SK-N-SH (cell line): ENCODE data around the gene NACC1. TPM values are rescaled to one million over a fixed set of nuclear protein-coding genes. Genes with fewer than 3 reads are reported as not detected.
A peak's percentile ranks its signal among the peaks of the same experiment; 100 is the strongest.

Experiments
- CTCF ChIA-PET: fragments of 300-600, 350-600 bp; formaldehyde crosslinking; extraction: SDS; loops from one replicate; lab custom pipeline; 2021; lab: Yijun Ruan, JAX
- POLR2A ChIA-PET: fragments of 350-600 bp; sonication (Branson Sonifier 250); formaldehyde crosslinking; extraction: SDS; loops from one replicate; lab custom pipeline; 2020; ENCODE audit warnings: antibody characterized with exemption, inconsistent platforms; lab: Yijun Ruan, JAX
- DNase-seq: peaks from one replicate; pipeline ENCODE4 v3.0.0; 2012
- H2AFZ ChIP-seq: fragments of 200-600 bp; sonication (generic); 2 replicates; pipeline ENCODE4 v1.8.1; 2016; ENCODE audit warnings: antibody characterized with exemption, mild to moderate bottlenecking, low read depth
- H3F3A ChIP-seq: fragments of 200-600 bp; sonication (generic); replicated peaks from 2 replicates; pipeline ENCODE3; 2016; ENCODE audit warnings: antibody characterized with exemption, mild to moderate bottlenecking; ENCODE audit not compliant: insufficient read depth
- H3K27ac ChIP-seq, 2 experiments: fragments of 200-500 bp in 1 of 2; fragments of 200-600 bp in 1 of 2; sonication (Bioruptor generic) in 1 of 2; sonication (generic), shearing (Covaris generic) in 1 of 2; 2 replicates each; pipeline versions ENCODE4 v1.5.1 to v1.6.1; 2014 to 2016; ENCODE audit warnings: low read depth in 2 of 2, inconsistent platforms in 1 of 2, low read length in 1 of 2, mild to moderate bottlenecking in 1 of 2, mixed read lengths in 1 of 2
- H3K27me3 ChIP-seq: fragments of 200-600 bp; sonication (generic), shearing (Covaris generic); 2 replicates; pipeline ENCODE4 v1.6.1; 2016; ENCODE audit warnings: mixed run types; ENCODE audit not compliant: insufficient read depth
- H3K36me3 ChIP-seq, 2 experiments: fragments of 200-500 bp in 1 of 2; fragments of 200-600 bp in 1 of 2; sonication (Bioruptor generic) in 1 of 2; sonication (generic) in 1 of 2; replicated peaks in 1 of 2; 2 replicates each; pipeline versions ENCODE3 to v1.5.1; 2014 to 2016; ENCODE audit warnings: low read length in 1 of 2, mild to moderate bottlenecking in 1 of 2; ENCODE audit not compliant: insufficient read depth in 2 of 2, control insufficient read depth in 1 of 2
- H3K4me1 ChIP-seq, 2 experiments: fragments of 200-500 bp in 1 of 2; fragments of 200-600 bp in 1 of 2; sonication (Bioruptor generic) in 1 of 2; sonication (generic), shearing (Covaris generic) in 1 of 2; 2 replicates each; pipeline versions ENCODE4 v1.5.1 to v1.6.1; 2014 to 2016; ENCODE audit warnings: low read depth in 1 of 2, low read length in 1 of 2, mixed run types in 1 of 2; ENCODE audit not compliant: insufficient read depth in 2 of 2, control insufficient read depth in 1 of 2
- H3K4me2 ChIP-seq: fragments of 200-600 bp; sonication (generic), shearing (Covaris generic); 2 replicates; pipeline ENCODE4 v1.6.1; 2017; ENCODE audit warnings: mixed run types
- H3K4me3 ChIP-seq, 2 experiments: fragments of 200-500 bp in 1 of 2; fragments of 200-600 bp in 1 of 2; sonication (Bioruptor generic) in 1 of 2; sonication (generic), shearing (Covaris generic) in 1 of 2; 2 replicates each; pipeline versions ENCODE4 v1.5.1 to v1.8.1; 2014 to 2016; ENCODE audit warnings: low read depth in 2 of 2, inconsistent platforms in 1 of 2, low read length in 1 of 2, mild to moderate bottlenecking in 1 of 2, mixed read lengths in 1 of 2, moderate library complexity in 1 of 2
- H3K79me2 ChIP-seq: fragments of 200-600 bp; sonication (generic); 2 replicates; pipeline ENCODE4 v1.8.1; 2017; ENCODE audit warnings: mild to moderate bottlenecking; ENCODE audit not compliant: insufficient read depth
- H3K9ac ChIP-seq: fragments of 200-600 bp; sonication (generic); 2 replicates; pipeline ENCODE4 v1.6.1; 2017; ENCODE audit warnings: mixed run types
- H3K9me2 ChIP-seq: fragments of 200-600 bp; sonication (generic); 2 replicates; pipeline ENCODE4 v1.6.1; 2017; ENCODE audit warnings: mixed run types
- H3K9me3 ChIP-seq: fragments of 200-600 bp; sonication (generic); 2 replicates; pipeline ENCODE4 v1.6.1; 2017; ENCODE audit warnings: mixed run types, mild to moderate bottlenecking, moderate library complexity
- H4K20me1 ChIP-seq: fragments of 200-600 bp; sonication (generic); 2 replicates; pipeline ENCODE4 v1.6.1; 2017; ENCODE audit warnings: mild to moderate bottlenecking, mixed run types; ENCODE audit not compliant: insufficient read depth
- CHD2 ChIP-seq: fragments of 150-350 bp; IDR thresholded peaks from 2 replicates; pipeline ENCODE4 v1.6.1; 2018; ENCODE audit warnings: low read length; ENCODE audit not compliant: partially characterized antibody
- ELF1 ChIP-seq: IDR thresholded peaks from 2 replicates; pipeline ENCODE4 v1.4.0; 2012
- EZH2phosphoT487 ChIP-seq: fragments of 200-600 bp; sonication (generic); IDR thresholded peaks from 2 replicates; pipeline ENCODE4 v1.6.1; 2017; ENCODE audit warnings: low read depth, mixed run types, mild to moderate bottlenecking, antibody characterized with exemption, moderate library complexity, borderline replicate concordance
- FOXJ3 ChIP-seq: sonication (generic); formaldehyde crosslinking; IDR thresholded peaks from 2 replicates; pipeline ENCODE4 v1.5.1; 2020; ENCODE audit warnings: mild to moderate bottlenecking, missing genetic modification reagents
- GATA2 ChIP-seq: sonication (generic); formaldehyde crosslinking; IDR thresholded peaks from 2 replicates; pipeline ENCODE4 v1.5.0; 2020; ENCODE audit warnings: mild to moderate bottlenecking, missing genetic modification reagents
- JUND ChIP-seq: IDR thresholded peaks from 2 replicates; pipeline ENCODE4 v1.4.0; 2012
- MEF2A ChIP-seq: IDR thresholded peaks from 2 replicates; pipeline ENCODE4 v1.4.0; 2012; ENCODE audit warnings: low read depth, borderline replicate concordance
- MXI1 ChIP-seq: IDR thresholded peaks from 2 replicates; pipeline ENCODE4 v1.6.1; 2012; ENCODE audit warnings: mild to moderate bottlenecking, low read depth, low read length, improper control_type of control experiment
- NFIC ChIP-seq: IDR thresholded peaks from 2 replicates; pipeline ENCODE4 v1.4.0; 2012; ENCODE audit warnings: borderline replicate concordance
- POLR2AphosphoS5 ChIP-seq: IDR thresholded peaks from 2 replicates; pipeline ENCODE4 v1.6.1; 2012; ENCODE audit warnings: low read depth, low read length
- RAD21 ChIP-seq: IDR thresholded peaks from 2 replicates; pipeline ENCODE4 v1.6.1; 2012; ENCODE audit warnings: mild to moderate bottlenecking, low read length
- RCOR1 ChIP-seq: fragments of 150-350 bp; IDR thresholded peaks from 2 replicates; pipeline ENCODE4 v1.6.1; 2017; ENCODE audit warnings: antibody characterized with exemption, low read length
- RXRA ChIP-seq: IDR thresholded peaks from 2 replicates; pipeline ENCODE4 v1.4.0; 2012; ENCODE audit warnings: low read depth, mild to moderate bottlenecking, borderline replicate concordance
- SMC3 ChIP-seq: IDR thresholded peaks from 2 replicates; pipeline ENCODE4 v1.6.1; 2012; ENCODE audit warnings: low read depth, low read length, improper control_type of control experiment
- TAF1 ChIP-seq: IDR thresholded peaks from 2 replicates; pipeline ENCODE4 v1.6.1; 2012; ENCODE audit warnings: low read depth, mild to moderate bottlenecking, low read length, moderate library complexity, borderline replicate concordance
- TCF12 ChIP-seq: IDR thresholded peaks from 2 replicates; pipeline ENCODE4 v1.4.0; 2012
- WGBS: methylation state at CpG from one replicate; pipeline ENCODE4 v1.1.6; 2017; ENCODE audit warnings: low lambda C conversion rate; 5-methylcytosine and 5-hydroxymethylcytosine counted together
- polyA plus RNA-seq, 3 experiments: library from polyadenylated mRNA; depleted of rRNA; stranded (reverse); fragments of >200 nt; gene quantifications; 2 replicates each; pipeline ENCODE4 v1.2.3, GENCODE V29; 2012
- TF ChIP-seq, protein P1 (sequence below): IDR thresholded peaks from 2 replicates; pipeline ENCODE4; 2012
- TF ChIP-seq, protein P2 (sequence below): IDR thresholded peaks from 2 replicates; pipeline ENCODE4 v1.4.0; 2012; ENCODE audit warnings: low read depth, borderline replicate concordance
- TF ChIP-seq, protein P3 (sequence below): IDR thresholded peaks from 2 replicates; pipeline ENCODE4 v1.6.1; 2012; ENCODE audit warnings: mild to moderate bottlenecking, low read depth, low read length, moderate library complexity
- TF ChIP-seq, protein P4 (sequence below): IDR thresholded peaks from 2 replicates; pipeline ENCODE4 v1.4.0; 2012; ENCODE audit warnings: low read depth, borderline replicate concordance
- TF ChIP-seq, protein P5 (sequence below): fragments of 150-350 bp; IDR thresholded peaks from 2 replicates; pipeline ENCODE4 v1.6.1; 2016; ENCODE audit warnings: mild to moderate bottlenecking, low read depth, low read length
- TF ChIP-seq, protein P6 (sequence below): fragments of 200-600 bp; sonication (generic); IDR thresholded peaks from 2 replicates; pipeline ENCODE4 v1.6.1; 2017; ENCODE audit warnings: antibody characterized with exemption, mild to moderate bottlenecking, moderate library complexity

Gene NACC1
- polyA plus RNA-seq, 1 of the 3 experiments (the other 2 are of a cell fraction), result 127 TPM

DNA sequence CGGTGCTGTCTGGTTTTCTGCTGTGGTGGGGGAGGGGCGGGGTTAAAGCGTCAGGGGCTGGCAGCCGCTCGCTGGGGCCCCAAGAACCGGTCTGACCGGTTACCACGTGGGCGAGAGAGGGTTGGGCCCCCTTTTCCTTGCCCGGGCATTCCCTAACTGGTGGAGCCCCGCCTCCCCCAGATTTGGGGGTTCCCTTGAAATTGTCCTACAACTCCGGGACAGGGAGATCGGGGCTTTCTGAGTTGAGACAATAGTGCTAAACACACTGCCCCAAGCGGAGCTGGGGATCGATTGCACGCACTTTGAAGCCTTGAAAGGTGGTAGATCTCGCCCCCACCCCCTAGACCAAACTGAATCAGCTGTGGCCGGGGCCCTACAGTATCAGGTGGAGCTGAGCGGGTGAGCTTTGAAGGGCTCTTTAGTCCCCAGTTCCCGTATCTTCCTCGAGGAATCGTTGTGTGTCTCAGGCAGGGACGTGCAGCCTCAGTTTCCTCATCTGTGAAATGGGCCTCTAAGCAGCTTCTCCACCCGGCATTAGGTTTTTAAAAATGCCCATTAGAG lies 36.9 kb downstream of the NACC1 start:
- WGBS, result 9% methylated on average over 24 of the region's 24 CpGs
- Histone ChIP-seq H3K27ac (peak overlapping the region; percentile 47 to 99), H3K9me3 (no peaks in the 10 kb centered on the region), H2AFZ (no peak overlapping the region), H3K4me1 (peaks cover 4 to 20% of the 10 kb centered on the region in 2 experiments; a peak in 1 of 4 replicates), H3K4me2 (peak overlapping the region; percentile 98), H3K36me3 (peaks cover 0 to 19% of the 10 kb centered on the region in 2 experiments), H3K9me2 (no peaks in the 10 kb centered on the region), H3K4me3 (peak overlapping the region; percentile 76 to 90), H3F3A (peaks cover 47% of the 10 kb centered on the region), H3K9ac (peak overlapping the region; percentile 93), H3K79me2 (peaks cover 44% of the 10 kb centered on the region), H4K20me1 (peaks cover 25% of the 10 kb centered on the region), H3K27me3 (no peaks in the 10 kb centered on the region)
- ChIA-PET POLR2A (interaction anchor here (0.7 to 2.8 kb wide), 4 partner anchors 9 to 190 kb away, joined by 3 to 24 read pairs (median 4); no protein-coding TSS in a partner anchor), CTCF (interaction anchor here (1.1 to 2.2 kb wide), 6 partner anchors 9 to 190 kb away, joined by 3 to 9 read pairs (median 6); no protein-coding TSS in a partner anchor)
- DNase-seq, result peak; percentile 61
- TF ChIP-seq, protein P1, sequence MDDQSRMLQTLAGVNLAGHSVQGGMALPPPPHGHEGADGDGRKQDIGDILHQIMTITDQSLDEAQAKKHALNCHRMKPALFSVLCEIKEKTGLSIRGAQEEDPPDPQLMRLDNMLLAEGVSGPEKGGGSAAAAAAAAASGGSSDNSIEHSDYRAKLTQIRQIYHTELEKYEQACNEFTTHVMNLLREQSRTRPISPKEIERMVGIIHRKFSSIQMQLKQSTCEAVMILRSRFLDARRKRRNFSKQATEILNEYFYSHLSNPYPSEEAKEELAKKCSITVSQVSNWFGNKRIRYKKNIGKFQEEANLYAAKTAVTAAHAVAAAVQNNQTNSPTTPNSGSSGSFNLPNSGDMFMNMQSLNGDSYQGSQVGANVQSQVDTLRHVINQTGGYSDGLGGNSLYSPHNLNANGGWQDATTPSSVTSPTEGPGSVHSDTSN, result no peak; the same call in 1 of the 2 replicates
- TF ChIP-seq MEF2A (no peak), POLR2AphosphoS5 (0 out of 2 replicates have a peak, but pooled peaks have one; percentile 34), RAD21 (no peak; the same call in 1 of the 2 replicates), ELF1 (0 out of 2 replicates have a peak, but pooled peaks have one; percentile 14), JUND (no peak; the same call in 1 of the 2 replicates), CHD2 (no peak), NFIC (no peak), RCOR1 (no peak), MXI1 (peak; percentile 14; the same call in 1 of the 2 replicates), EZH2phosphoT487 (no peak), SMC3 (no peak), RXRA (no peak), GATA2 (CRISPR knock-in tag) (no peak), FOXJ3 (no peak), TCF12 (no peak), TAF1 (no peak)
- TF ChIP-seq, protein P2, sequence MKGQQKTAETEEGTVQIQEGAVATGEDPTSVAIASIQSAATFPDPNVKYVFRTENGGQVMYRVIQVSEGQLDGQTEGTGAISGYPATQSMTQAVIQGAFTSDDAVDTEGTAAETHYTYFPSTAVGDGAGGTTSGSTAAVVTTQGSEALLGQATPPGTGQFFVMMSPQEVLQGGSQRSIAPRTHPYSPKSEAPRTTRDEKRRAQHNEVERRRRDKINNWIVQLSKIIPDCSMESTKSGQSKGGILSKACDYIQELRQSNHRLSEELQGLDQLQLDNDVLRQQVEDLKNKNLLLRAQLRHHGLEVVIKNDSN, result peak; percentile 29; the same call in 1 of the 2 replicates
- TF ChIP-seq, protein P3, sequence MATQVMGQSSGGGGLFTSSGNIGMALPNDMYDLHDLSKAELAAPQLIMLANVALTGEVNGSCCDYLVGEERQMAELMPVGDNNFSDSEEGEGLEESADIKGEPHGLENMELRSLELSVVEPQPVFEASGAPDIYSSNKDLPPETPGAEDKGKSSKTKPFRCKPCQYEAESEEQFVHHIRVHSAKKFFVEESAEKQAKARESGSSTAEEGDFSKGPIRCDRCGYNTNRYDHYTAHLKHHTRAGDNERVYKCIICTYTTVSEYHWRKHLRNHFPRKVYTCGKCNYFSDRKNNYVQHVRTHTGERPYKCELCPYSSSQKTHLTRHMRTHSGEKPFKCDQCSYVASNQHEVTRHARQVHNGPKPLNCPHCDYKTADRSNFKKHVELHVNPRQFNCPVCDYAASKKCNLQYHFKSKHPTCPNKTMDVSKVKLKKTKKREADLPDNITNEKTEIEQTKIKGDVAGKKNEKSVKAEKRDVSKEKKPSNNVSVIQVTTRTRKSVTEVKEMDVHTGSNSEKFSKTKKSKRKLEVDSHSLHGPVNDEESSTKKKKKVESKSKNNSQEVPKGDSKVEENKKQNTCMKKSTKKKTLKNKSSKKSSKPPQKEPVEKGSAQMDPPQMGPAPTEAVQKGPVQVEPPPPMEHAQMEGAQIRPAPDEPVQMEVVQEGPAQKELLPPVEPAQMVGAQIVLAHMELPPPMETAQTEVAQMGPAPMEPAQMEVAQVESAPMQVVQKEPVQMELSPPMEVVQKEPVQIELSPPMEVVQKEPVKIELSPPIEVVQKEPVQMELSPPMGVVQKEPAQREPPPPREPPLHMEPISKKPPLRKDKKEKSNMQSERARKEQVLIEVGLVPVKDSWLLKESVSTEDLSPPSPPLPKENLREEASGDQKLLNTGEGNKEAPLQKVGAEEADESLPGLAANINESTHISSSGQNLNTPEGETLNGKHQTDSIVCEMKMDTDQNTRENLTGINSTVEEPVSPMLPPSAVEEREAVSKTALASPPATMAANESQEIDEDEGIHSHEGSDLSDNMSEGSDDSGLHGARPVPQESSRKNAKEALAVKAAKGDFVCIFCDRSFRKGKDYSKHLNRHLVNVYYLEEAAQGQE, result no peak
- TF ChIP-seq, protein P4, sequence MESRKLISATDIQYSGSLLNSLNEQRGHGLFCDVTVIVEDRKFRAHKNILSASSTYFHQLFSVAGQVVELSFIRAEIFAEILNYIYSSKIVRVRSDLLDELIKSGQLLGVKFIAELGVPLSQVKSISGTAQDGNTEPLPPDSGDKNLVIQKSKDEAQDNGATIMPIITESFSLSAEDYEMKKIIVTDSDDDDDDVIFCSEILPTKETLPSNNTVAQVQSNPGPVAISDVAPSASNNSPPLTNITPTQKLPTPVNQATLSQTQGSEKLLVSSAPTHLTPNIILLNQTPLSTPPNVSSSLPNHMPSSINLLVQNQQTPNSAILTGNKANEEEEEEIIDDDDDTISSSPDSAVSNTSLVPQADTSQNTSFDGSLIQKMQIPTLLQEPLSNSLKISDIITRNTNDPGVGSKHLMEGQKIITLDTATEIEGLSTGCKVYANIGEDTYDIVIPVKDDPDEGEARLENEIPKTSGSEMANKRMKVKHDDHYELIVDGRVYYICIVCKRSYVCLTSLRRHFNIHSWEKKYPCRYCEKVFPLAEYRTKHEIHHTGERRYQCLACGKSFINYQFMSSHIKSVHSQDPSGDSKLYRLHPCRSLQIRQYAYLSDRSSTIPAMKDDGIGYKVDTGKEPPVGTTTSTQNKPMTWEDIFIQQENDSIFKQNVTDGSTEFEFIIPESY, result no peak
- TF ChIP-seq, protein P5, sequence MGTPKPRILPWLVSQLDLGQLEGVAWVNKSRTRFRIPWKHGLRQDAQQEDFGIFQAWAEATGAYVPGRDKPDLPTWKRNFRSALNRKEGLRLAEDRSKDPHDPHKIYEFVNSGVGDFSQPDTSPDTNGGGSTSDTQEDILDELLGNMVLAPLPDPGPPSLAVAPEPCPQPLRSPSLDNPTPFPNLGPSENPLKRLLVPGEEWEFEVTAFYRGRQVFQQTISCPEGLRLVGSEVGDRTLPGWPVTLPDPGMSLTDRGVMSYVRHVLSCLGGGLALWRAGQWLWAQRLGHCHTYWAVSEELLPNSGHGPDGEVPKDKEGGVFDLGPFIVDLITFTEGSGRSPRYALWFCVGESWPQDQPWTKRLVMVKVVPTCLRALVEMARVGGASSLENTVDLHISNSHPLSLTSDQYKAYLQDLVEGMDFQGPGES, result no peak
- TF ChIP-seq, protein P6, sequence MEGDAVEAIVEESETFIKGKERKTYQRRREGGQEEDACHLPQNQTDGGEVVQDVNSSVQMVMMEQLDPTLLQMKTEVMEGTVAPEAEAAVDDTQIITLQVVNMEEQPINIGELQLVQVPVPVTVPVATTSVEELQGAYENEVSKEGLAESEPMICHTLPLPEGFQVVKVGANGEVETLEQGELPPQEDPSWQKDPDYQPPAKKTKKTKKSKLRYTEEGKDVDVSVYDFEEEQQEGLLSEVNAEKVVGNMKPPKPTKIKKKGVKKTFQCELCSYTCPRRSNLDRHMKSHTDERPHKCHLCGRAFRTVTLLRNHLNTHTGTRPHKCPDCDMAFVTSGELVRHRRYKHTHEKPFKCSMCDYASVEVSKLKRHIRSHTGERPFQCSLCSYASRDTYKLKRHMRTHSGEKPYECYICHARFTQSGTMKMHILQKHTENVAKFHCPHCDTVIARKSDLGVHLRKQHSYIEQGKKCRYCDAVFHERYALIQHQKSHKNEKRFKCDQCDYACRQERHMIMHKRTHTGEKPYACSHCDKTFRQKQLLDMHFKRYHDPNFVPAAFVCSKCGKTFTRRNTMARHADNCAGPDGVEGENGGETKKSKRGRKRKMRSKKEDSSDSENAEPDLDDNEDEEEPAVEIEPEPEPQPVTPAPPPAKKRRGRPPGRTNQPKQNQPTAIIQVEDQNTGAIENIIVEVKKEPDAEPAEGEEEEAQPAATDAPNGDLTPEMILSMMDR, result peak; percentile 37; the same call in 1 of the 2 replicates
